ENCODE data around the gene PPP1R3C.

The PPP1R3C gene

DNA sequence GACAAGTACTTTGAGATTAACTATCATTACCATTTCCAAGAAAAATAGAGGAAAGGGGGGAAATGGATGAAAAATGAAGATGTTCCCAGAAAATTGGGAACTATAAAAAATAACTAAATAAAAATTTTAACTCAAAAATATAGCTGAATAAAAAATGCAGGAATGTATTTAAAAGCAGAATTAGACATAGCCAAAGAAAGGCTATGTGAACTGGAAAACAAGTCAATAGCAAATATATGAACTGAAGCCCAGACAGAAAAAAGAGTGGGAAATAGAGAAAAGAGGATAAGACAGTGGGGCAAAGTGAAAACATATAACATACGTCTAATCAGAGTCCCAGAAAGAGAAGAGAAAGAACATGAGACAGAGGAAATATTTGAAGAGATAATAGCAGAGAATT, 10.3 kb downstream of the PPP1R3C start:
- no peaks in the 10 kb centered on the region for H3K36me3 ChIP-seq (ENCODE audit: control insufficient read depth, low read length)
- no peak overlapping the region for H3K4me2 ChIP-seq (ENCODE audit: low read length)
- no peak for TF ChIP-seq EZH2phosphoT487 (IDR thresholded peaks at IDR 0.05; ENCODE audit: borderline replicate concordance, low read length)
- TF ChIP-seq, protein P1, sequence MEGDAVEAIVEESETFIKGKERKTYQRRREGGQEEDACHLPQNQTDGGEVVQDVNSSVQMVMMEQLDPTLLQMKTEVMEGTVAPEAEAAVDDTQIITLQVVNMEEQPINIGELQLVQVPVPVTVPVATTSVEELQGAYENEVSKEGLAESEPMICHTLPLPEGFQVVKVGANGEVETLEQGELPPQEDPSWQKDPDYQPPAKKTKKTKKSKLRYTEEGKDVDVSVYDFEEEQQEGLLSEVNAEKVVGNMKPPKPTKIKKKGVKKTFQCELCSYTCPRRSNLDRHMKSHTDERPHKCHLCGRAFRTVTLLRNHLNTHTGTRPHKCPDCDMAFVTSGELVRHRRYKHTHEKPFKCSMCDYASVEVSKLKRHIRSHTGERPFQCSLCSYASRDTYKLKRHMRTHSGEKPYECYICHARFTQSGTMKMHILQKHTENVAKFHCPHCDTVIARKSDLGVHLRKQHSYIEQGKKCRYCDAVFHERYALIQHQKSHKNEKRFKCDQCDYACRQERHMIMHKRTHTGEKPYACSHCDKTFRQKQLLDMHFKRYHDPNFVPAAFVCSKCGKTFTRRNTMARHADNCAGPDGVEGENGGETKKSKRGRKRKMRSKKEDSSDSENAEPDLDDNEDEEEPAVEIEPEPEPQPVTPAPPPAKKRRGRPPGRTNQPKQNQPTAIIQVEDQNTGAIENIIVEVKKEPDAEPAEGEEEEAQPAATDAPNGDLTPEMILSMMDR (IDR thresholded peaks at IDR 0.05; ENCODE audit: low read depth, low read length, poor library complexity, severe bottlenecking), result no peak
- H4K20me1 ChIP-seq (ENCODE audit: control insufficient read depth, insufficient read depth, low read depth, low read length), result no peaks in the 10 kb centered on the region
- no peaks in the 10 kb centered on the region for H3K27me3 ChIP-seq (ENCODE audit: control insufficient read depth, low read length)
- H3F3A ChIP-seq (ENCODE audit: control insufficient read depth, insufficient read depth), result no peaks in the 10 kb centered on the region
- H3K4me3 ChIP-seq (ENCODE audit: low read length), result no peak overlapping the region
- H3K9me2 ChIP-seq (replicated peaks; ENCODE audit: control insufficient read depth, low read length), result no peaks in the 10 kb centered on the region
- H3K27ac ChIP-seq (ENCODE audit: low read depth, low read length), result no peak overlapping the region
- no peaks in the 10 kb centered on the region for H3K9me3 ChIP-seq (ENCODE audit: control insufficient read depth, insufficient read depth, low read length)
- H3K4me1 ChIP-seq (ENCODE audit: control insufficient read depth, low read length), result no peaks in the 10 kb centered on the region
- no peaks in the 10 kb centered on the region for H3K79me2 ChIP-seq (ENCODE audit: control insufficient read depth, low read length)

DNA sequence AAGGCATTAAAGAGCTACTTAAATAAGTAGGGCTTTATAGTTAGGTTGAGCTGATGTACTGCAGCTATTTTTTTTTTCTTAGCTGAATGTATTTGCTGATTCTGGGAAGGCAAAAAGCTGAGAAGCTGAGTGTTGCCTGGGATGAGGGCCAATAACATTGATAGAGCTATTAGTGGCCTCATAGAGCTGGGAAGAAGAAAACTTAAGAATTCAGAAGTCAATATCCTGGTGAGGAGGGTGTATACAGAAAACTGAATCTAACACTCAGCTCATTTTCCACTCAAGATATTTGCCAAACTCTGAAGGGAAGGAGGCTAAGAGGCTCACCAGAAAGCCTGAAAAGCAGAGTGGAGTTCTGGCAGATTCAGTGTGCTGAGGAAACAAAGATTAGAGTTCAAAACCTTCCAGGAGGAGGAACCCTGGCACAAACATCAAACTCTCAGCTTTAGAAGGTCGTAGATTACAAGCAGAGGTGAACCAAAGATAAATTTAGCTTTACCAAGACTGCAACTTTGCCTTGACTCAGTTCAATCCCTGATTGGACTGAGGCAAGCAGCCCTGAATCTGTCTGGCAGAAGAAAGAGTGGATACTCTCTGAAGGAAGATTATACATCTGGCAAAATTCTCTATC, 11.3 kb downstream of the PPP1R3C start:
- H3K4me1 ChIP-seq (ENCODE audit: control insufficient read depth, low read length), result no peaks in the 10 kb centered on the region
- no peak overlapping the region for H3K4me3 ChIP-seq (ENCODE audit: low read length)
- H3K79me2 ChIP-seq (ENCODE audit: control insufficient read depth, low read length), result no peaks in the 10 kb centered on the region
- no peaks in the 10 kb centered on the region for H3K9me3 ChIP-seq (ENCODE audit: control insufficient read depth, insufficient read depth, low read length)
- H3K9me2 ChIP-seq (replicated peaks; ENCODE audit: control insufficient read depth, low read length), result no peaks in the 10 kb centered on the region
- H3F3A ChIP-seq (ENCODE audit: control insufficient read depth, insufficient read depth), result no peaks in the 10 kb centered on the region
- H3K27me3 ChIP-seq (ENCODE audit: control insufficient read depth, low read length), result no peaks in the 10 kb centered on the region
- H3K36me3 ChIP-seq (ENCODE audit: control insufficient read depth, low read length), result no peaks in the 10 kb centered on the region
- no peaks in the 10 kb centered on the region for H4K20me1 ChIP-seq (ENCODE audit: control insufficient read depth, insufficient read depth, low read depth, low read length)
- TF ChIP-seq, protein P1 (IDR thresholded peaks at IDR 0.05; ENCODE audit: low read depth, low read length, poor library complexity, severe bottlenecking), result no peak
- no peak for TF ChIP-seq EZH2phosphoT487 (IDR thresholded peaks at IDR 0.05; ENCODE audit: borderline replicate concordance, low read length)
- no peak overlapping the region for H3K27ac ChIP-seq (ENCODE audit: low read depth, low read length)
- no peak overlapping the region for H3K4me2 ChIP-seq (ENCODE audit: low read length)

DNA sequence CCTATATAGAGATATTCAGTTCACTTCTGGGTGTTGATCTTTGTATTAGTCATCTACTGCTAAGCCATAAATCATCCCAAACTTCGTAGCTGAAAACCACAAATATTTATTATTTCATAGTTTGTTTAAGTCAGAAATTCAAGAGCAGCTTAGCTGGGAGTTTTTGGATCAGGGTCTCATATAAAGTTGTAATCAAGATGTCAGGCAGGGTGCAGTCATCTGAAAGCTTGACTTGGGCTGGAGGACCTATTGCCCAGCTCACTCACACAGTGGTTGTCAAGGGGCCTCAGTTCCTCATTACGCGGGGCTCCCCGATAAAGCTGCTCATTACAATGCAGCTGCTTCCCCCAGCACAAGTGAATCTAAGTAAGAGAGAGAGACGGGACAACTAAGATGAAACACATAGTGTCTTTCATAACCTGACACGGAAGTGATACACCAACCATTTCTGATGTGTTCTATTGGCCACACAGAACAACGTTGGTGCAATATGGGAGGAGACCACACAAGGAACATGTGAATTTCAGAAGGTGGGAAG, 15.7 kb downstream of the PPP1R3C start:
- no peak overlapping the region for H3K4me3 ChIP-seq (ENCODE audit: low read length)
- H3K9me2 ChIP-seq (replicated peaks; ENCODE audit: control insufficient read depth, low read length), result no peaks in the 10 kb centered on the region
- no peaks in the 10 kb centered on the region for H3F3A ChIP-seq (ENCODE audit: control insufficient read depth, insufficient read depth)
- H3K36me3 ChIP-seq (ENCODE audit: control insufficient read depth, low read length), result no peaks in the 10 kb centered on the region
- no peak for TF ChIP-seq EZH2phosphoT487 (IDR thresholded peaks at IDR 0.05; ENCODE audit: borderline replicate concordance, low read length)
- TF ChIP-seq, protein P1 (IDR thresholded peaks at IDR 0.05; ENCODE audit: low read depth, low read length, poor library complexity, severe bottlenecking), result no peak
- H3K27me3 ChIP-seq (ENCODE audit: control insufficient read depth, low read length), result no peaks in the 10 kb centered on the region
- H3K4me1 ChIP-seq (ENCODE audit: control insufficient read depth, low read length), result no peaks in the 10 kb centered on the region
- H3K79me2 ChIP-seq (ENCODE audit: control insufficient read depth, low read length), result no peaks in the 10 kb centered on the region
- H3K4me2 ChIP-seq (ENCODE audit: low read length), result no peak overlapping the region
- H3K9me3 ChIP-seq (ENCODE audit: control insufficient read depth, insufficient read depth, low read length), result no peaks in the 10 kb centered on the region
- H4K20me1 ChIP-seq (ENCODE audit: control insufficient read depth, insufficient read depth, low read depth, low read length), result no peaks in the 10 kb centered on the region
- no peak overlapping the region for H3K27ac ChIP-seq (ENCODE audit: low read depth, low read length)

Data from DOHH2 (cell line).